KMS-11 (cell line): ENCODE results near the gene GPAT3.
"Not testable (repeated sequence)": the region's sequence is repeated elsewhere in the genome, so short reads cannot be mapped to it uniquely, and the experiment has no call there.

ENCODE experiments used
- H2AFZ ChIP-seq: fragments of 200-600 bp; sonication (generic); 2 replicates; pipeline ENCODE4 v1.6.1; 2016; ENCODE audit warnings: antibody characterized with exemption, mixed run types, low read depth
- H3K27ac ChIP-seq: fragments of 200-600 bp; sonication (generic); 2 replicates; pipeline ENCODE4 v1.6.1; 2016; ENCODE audit warnings: mild to moderate bottlenecking, mixed run types
- H3K27me3 ChIP-seq: fragments of 200-600 bp; sonication (generic); 2 replicates; pipeline ENCODE4 v1.6.1; 2017; ENCODE audit warnings: mild to moderate bottlenecking, low read depth, mixed run types, moderate library complexity; ENCODE audit not compliant: insufficient read depth
- H3K36me3 ChIP-seq: fragments of 200-600 bp; sonication (generic); 2 replicates; pipeline ENCODE4 v1.6.1; 2017; ENCODE audit warnings: mild to moderate bottlenecking, mixed run types; ENCODE audit not compliant: insufficient read depth
- H3K4me1 ChIP-seq: fragments of 200-600 bp; sonication (generic); 2 replicates; pipeline ENCODE4 v1.6.1; 2016; ENCODE audit warnings: mild to moderate bottlenecking, low read depth, mixed run types; ENCODE audit not compliant: poor library complexity, severe bottlenecking
- H3K4me2 ChIP-seq: fragments of 200-600 bp; sonication (generic); 2 replicates; pipeline ENCODE4 v1.7.0; 2016; ENCODE audit warnings: mild to moderate bottlenecking, mixed run types
- H3K4me3 ChIP-seq: fragments of 200-600 bp; sonication (generic); IDR thresholded peaks from 2 replicates; pipeline ENCODE4 v1.6.1; 2017; ENCODE audit warnings: low read depth, low read length, mixed read lengths; ENCODE audit not compliant: insufficient read depth
- H3K79me2 ChIP-seq: fragments of 200-600 bp; sonication (generic); 2 replicates; pipeline ENCODE4 v1.6.1; 2016; ENCODE audit warnings: low read depth, mixed run types; ENCODE audit not compliant: insufficient read depth
- H3K9ac ChIP-seq: fragments of 200-600 bp; sonication (generic); 2 replicates; pipeline ENCODE4 v1.6.1; 2016; ENCODE audit warnings: mild to moderate bottlenecking, mixed run types
- H4K20me1 ChIP-seq: fragments of 200-600 bp; sonication (generic); 2 replicates; pipeline ENCODE4 v1.6.1; 2016; ENCODE audit warnings: mild to moderate bottlenecking, mixed run types; ENCODE audit not compliant: insufficient read depth
- CTCF ChIP-seq: fragments of 200-600 bp; sonication (generic); conservative IDR thresholded peaks from 2 replicates; pipeline ENCODE4 v1.6.1; 2017; ENCODE audit warnings: low read depth, mild to moderate bottlenecking, antibody characterized with exemption, low read length, moderate library complexity, mixed read lengths

Gene GPAT3

GRCh38 chr4:83509156-83509585 is 26.7 kb upstream of the GPAT3 start:
- H3K36me3 ChIP-seq, H3K4me3 ChIP-seq, H3K9ac ChIP-seq, H3K79me2 ChIP-seq, H4K20me1 ChIP-seq, H3K27ac ChIP-seq, H3K27me3 ChIP-seq, H3K4me2 ChIP-seq, H3K4me1 ChIP-seq: not testable (repeated sequence)
- H2AFZ ChIP-seq, result peak overlapping the region; percentile 56
- TF ChIP-seq CTCF, result peak; percentile 94

GRCh38 chr4:83510442-83510841 is 25.5 kb upstream of the GPAT3 start:
- no peaks in the 10 kb centered on the region for H3K36me3 ChIP-seq
- H3K27ac ChIP-seq, result no peak overlapping the region
- no peak for TF ChIP-seq CTCF
- no peaks in the 10 kb centered on the region for H4K20me1 ChIP-seq
- H3K79me2 ChIP-seq, result no peaks in the 10 kb centered on the region
- H3K27me3 ChIP-seq, result no peaks in the 10 kb centered on the region
- H3K4me3 ChIP-seq, result no peak overlapping the region
- 0 out of 2 replicates have a peak overlapping the region, but pooled peaks have one; percentile 24 for H2AFZ ChIP-seq
- H3K4me1 ChIP-seq, result no peaks in the 10 kb centered on the region
- H3K9ac ChIP-seq, result no peak overlapping the region
- no peak overlapping the region for H3K4me2 ChIP-seq

GRCh38 chr4:83516042-83516772 is 19.7 kb upstream of the GPAT3 start:
- no peaks in the 10 kb centered on the region for H3K27me3 ChIP-seq
- TF ChIP-seq CTCF, result no peak
- no peaks in the 10 kb centered on the region for H4K20me1 ChIP-seq
- no peak overlapping the region for H3K4me3 ChIP-seq
- no peak overlapping the region for H3K9ac ChIP-seq
- no peaks in the 10 kb centered on the region for H3K79me2 ChIP-seq
- H3K4me1 ChIP-seq, result no peaks in the 10 kb centered on the region
- H3K36me3 ChIP-seq, result no peaks in the 10 kb centered on the region
- no peak overlapping the region for H3K4me2 ChIP-seq
- H2AFZ ChIP-seq, result no peak overlapping the region
- no peak overlapping the region for H3K27ac ChIP-seq

GRCh38 chr4:83522239-83522638 is 13.7 kb upstream of the GPAT3 start:
- no peak overlapping the region for H3K4me3 ChIP-seq
- H3K27me3 ChIP-seq, result no peaks in the 10 kb centered on the region
- no peak overlapping the region for H3K4me2 ChIP-seq
- no peak overlapping the region for H3K9ac ChIP-seq
- no peaks in the 10 kb centered on the region for H3K36me3 ChIP-seq
- no peak overlapping the region for H3K27ac ChIP-seq
- TF ChIP-seq CTCF, result no peak
- no peaks in the 10 kb centered on the region for H3K4me1 ChIP-seq
- no peaks in the 10 kb centered on the region for H3K79me2 ChIP-seq
- no peak overlapping the region for H2AFZ ChIP-seq
- no peaks in the 10 kb centered on the region for H4K20me1 ChIP-seq
